Omental fat pad (tissue), 4 donors: ENCODE data around the gene EXOSC7. TPM values are rescaled to one million over a fixed set of nuclear protein-coding genes. Genes with fewer than 3 reads are reported as not detected.
"Not testable (repeated sequence)": the region's sequence is repeated elsewhere in the genome, so short reads cannot be mapped to it uniquely, and the experiment has no call there.

ENCODE experiments used
- ATAC-seq: fragments of 150-250 bp; one replicate; pipeline ENCODE4 v1.9.1; 2016; ENCODE audit warnings: mild to moderate bottlenecking, moderate library complexity; ENCODE audit not compliant: low FRiP score
- DNase-seq: peaks from one replicate; pipeline ENCODE4 v3.0.0-alpha.2; 2019; ENCODE audit warnings: low spot score
- total RNA-seq, 4 donors: library from RNA; depleted of rRNA; stranded (reverse); fragments of >200 nt; gene quantifications; one replicate each; pipeline ENCODE4 v1.1.0, GENCODE V29; 2016
- TF ChIP-seq, protein P1 (sequence below), 3 donors: fragments of 450-650 bp; IDR thresholded peaks; one replicate each; pipeline ENCODE4 v1.5.1; 2016 to 2017; ENCODE audit warnings: antibody characterized with exemption in 3 of 3, mild to moderate bottlenecking in 3 of 3, moderate library complexity in 2 of 3

EXOSC7 gene
- total RNA-seq, 4 donors from 2014 or later: 31.7 to 47.7 (median 39.0) TPM

DNA sequence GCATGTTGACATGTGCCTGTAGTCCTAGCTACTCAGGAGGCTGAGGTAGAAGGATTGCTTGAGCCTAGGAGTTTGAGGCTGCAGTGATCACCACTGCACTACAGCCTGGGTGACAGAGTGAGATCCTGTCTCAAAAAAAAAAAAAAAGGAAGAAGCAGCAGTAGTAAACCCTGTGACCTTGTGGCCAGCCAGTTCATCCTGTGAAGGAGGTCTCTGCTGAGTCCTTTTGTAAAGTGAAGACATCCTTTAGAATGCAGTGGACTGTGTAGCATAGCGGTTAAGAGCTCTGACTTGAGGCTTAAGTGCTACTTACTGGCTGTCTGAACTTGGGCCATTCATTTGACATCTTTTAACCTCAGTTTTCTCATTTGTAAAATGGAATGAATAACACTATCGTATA lies 8.3 kb downstream of the EXOSC7 start:
- TF ChIP-seq, protein P1, sequence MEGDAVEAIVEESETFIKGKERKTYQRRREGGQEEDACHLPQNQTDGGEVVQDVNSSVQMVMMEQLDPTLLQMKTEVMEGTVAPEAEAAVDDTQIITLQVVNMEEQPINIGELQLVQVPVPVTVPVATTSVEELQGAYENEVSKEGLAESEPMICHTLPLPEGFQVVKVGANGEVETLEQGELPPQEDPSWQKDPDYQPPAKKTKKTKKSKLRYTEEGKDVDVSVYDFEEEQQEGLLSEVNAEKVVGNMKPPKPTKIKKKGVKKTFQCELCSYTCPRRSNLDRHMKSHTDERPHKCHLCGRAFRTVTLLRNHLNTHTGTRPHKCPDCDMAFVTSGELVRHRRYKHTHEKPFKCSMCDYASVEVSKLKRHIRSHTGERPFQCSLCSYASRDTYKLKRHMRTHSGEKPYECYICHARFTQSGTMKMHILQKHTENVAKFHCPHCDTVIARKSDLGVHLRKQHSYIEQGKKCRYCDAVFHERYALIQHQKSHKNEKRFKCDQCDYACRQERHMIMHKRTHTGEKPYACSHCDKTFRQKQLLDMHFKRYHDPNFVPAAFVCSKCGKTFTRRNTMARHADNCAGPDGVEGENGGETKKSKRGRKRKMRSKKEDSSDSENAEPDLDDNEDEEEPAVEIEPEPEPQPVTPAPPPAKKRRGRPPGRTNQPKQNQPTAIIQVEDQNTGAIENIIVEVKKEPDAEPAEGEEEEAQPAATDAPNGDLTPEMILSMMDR (IDR thresholded peaks at IDR 0.05): no peak
- ATAC-seq: no peak

DNA sequence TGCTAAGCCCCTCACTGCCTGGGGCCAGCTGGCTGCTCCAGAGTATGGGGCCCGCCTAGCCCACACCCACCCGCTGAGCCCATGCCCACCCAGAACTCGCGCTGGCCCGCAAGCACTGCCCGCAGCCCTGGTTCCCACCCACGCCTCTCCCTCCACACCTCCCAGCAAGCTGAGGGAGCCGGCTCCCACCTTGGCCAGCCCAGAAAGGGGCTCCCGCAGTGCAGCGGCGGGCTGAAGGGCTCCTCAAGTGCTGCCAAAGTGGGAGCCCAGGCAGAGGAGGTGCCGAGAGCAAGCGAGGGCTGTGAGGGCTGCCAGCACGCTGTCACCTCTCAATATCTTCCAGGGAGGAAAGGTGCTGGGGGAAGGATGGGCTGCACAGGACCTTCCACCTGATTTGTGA lies 10.3 kb downstream of the EXOSC7 start:
- ATAC-seq, DNase-seq: not testable (repeated sequence)

More for the DNA sequence above, 8.3 kb downstream of the EXOSC7 start:
- no peak for DNase-seq

DNA sequence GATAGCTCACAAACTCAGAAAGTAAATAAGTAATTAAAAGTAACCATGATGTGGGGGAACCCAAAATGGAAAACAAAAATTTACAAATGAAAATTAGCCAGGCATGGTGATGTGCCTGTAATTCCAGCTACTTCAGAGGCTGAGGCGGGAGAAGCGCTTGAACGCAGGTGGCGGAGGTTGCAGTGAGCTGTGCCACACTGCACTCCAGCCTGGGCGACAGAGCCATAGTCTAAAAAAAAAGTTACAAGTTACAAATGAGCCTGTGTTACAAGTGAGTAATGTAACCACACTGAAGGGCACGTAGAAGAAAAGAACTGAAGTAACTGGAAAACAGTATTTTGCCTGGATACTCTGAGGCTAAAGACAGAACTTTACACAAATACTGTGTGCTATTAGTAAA lies 11.3 kb downstream of the EXOSC7 start:
- ATAC-seq (no peak), DNase-seq (no peak)
- TF ChIP-seq, protein P1 (IDR thresholded peaks at IDR 0.05): no peak

DNA sequence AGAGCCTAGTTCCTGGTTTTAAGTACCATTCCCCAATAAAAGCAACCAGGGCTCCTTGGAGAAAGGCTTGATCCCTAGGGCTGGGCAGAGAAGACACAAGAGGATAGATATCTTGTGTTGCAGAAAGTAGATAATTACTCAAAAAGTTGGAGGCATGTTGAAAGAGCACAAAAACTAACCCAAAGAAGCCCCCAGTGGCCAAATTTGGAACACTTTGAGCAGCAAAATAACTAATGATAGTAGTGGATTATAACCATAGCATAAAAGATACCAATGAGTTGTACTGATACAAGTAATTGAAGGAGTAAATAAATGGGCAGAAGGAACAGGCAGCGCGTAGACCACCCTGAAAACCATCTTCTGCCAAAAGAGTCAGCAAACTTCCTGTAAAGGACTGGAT lies 12.0 kb downstream of the EXOSC7 start:
- TF ChIP-seq, protein P1 (IDR thresholded peaks at IDR 0.05): no peak
- ATAC-seq (no peak), DNase-seq (no peak)

DNA sequence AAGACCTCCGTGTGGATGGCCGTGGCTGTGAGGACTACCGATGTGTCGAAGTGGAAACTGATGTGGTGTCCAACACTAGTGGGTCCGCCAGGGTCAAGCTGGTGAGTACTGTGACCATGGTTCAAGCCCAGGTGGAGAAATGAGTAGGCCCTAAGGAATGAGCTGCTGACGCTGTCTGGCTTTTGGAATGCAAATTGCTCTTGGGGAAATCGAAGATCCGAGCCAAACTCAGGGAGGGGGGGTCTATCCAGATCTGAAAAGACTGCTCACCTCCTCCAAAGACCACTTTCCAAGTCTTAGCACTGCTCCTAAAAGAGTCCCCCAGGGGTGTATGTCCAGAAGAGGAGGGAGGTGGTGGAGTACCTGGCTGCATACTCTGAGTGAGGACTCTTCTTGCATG lies 13.1 kb downstream of the EXOSC7 start:
- ATAC-seq (no peak), DNase-seq (no peak)
- TF ChIP-seq, protein P1 (IDR thresholded peaks at IDR 0.05): no peak

DNA sequence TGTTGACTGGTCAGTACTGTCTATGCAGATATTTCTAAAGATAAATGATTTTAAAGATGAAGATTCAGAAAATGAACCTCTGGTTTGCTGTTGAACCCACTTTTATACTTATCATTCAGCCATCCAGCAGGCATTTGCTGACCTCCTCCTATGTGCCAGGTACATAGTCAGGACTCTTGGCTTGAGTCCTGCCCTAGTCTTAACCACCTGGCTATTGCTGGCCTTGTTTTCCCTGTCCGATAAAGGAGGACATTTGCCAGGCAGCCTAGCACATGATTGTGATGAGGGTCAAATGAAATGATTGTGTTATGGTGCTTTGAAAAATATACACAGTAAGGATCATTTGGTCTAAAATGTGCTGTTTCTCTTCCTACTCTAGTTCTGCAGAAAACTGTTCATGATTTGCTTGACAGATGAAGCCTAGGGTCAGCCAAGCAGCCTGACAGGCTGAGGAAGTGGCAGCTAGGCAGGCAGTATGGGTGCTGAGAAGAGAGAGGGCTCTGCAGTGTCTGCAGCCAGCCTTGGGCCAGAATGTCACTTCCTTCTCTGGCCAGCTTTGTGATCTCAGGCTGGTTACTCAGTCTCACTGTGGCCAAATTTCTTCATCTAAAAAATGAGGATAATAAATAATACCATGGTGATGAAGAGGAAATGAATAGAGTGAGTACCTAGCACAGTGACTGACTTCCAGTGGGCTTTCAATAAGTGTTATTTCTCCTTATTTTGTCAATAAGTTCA lies 13.8 kb downstream of the EXOSC7 start:
- ATAC-seq (no peak), DNase-seq (no peak)
- TF ChIP-seq, protein P1 (IDR thresholded peaks at IDR 0.05): no peak

DNA sequence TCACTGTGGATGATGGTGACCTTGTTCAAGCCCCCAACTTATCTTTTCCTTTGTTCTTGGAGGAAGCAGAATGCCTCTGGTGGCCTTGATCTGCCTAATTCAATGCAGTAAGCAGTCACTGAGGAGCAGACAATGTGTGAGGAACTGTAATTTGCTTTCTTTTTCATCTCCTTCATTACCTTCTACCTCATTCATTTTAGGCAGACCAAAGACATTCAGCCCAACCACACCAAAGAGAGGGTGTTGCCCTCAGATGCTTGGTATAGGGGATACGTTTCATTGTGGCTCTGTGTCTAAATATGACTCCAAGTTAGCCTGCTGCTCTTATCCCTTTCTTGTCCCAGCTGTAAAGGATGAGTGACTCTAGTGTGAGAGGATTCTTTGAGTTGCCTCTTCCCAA lies 15.3 kb downstream of the EXOSC7 start:
- no peak for ATAC-seq
- TF ChIP-seq, protein P1 (IDR thresholded peaks at IDR 0.05): no peak

More for the DNA sequence above, 15.3 kb downstream of the EXOSC7 start:
- DNase-seq: no peak
